CMK (cell line): Measurements from ENCODE around the gene CD209.
"Not testable (repeated sequence)": the region's sequence is repeated elsewhere in the genome, so short reads cannot be mapped to it uniquely, and the experiment has no call there.

Experiments
- DNase-seq: peaks from one replicate; pipeline ENCODE4 v3.0.0-alpha.2; 2010; ENCODE audit warnings: low read depth

Gene CD209

GRCh38 chr19:7746903-7747884 is at the start of gene CD209:
CD209 (minus strand) TSS chr19:7747534; CDS start chr19:7747511, 23 bp downstream.
- DNase-seq = no peak

GRCh38 chr19:7795555-7796161 is 48.3 kb upstream of the CD209 start:
- no peak for DNase-seq

DNA sequence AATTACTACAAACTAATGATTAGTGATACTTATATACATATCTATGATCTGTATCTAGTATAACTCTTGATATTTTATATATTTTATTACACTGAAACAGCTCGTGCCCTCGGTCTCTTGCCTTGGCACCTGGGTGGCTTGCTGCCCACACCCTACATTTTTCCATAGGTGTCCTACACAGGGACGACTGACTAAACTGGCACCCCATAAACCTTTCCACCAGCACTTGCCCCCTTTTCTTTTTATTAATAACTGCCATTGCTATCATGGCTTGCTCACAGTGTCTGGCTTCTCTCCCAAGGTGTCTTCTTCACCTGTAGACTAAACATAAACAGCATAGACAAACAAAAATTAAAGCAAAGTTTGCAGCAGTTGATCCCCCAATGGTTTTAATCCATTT is 46.2 kb upstream of the CD209 start:
- no peak for DNase-seq

DNA sequence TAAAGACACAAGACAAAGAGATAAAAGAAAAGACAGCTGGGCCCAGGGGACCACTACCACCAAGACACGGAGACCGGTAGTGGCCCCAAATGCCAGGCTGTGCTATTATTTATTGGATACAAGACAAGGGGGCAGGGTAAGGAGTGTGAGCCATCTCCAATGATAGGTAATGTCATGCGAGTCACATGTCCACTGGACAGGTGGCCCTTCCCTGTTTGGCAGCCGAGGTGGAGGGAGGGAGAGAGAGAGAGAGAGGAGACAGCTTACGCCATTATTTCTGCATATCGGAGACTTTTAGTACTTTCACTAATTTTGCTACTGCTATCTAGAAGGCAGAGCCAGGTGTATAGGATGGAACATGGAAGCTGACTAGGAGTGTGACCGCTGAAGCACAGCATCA is 45.4 kb upstream of the CD209 start:
- not testable (repeated sequence) for DNase-seq

DNA sequence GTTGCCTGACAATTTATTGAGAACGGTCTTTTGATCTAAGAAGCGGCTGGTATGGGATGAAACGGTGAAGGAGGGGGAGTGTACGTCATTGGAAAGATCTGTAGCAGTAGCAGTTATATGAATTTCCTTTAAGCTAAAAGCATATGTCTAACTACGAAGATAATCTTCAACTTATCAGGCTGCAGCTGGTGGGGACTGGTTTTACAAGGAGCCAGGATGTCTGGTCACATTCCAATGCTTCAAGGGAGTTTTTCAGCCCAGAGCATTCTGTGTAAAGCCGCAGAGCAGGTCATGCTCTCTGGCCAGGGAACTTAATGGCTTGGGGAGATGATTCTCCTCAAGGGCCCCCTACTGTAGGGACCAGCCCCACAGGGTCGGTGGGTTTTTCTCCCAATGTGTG is 44.9 kb upstream of the CD209 start:
- no peak for DNase-seq

- DNase-seq = no peak
Measured at GRCh38 chr19:7790416-7790815, 43.1 kb upstream of the CD209 start.

- DNase-seq = no peak
Measured at GRCh38 chr19:7789447-7789846, 42.1 kb upstream of the CD209 start.

DNA sequence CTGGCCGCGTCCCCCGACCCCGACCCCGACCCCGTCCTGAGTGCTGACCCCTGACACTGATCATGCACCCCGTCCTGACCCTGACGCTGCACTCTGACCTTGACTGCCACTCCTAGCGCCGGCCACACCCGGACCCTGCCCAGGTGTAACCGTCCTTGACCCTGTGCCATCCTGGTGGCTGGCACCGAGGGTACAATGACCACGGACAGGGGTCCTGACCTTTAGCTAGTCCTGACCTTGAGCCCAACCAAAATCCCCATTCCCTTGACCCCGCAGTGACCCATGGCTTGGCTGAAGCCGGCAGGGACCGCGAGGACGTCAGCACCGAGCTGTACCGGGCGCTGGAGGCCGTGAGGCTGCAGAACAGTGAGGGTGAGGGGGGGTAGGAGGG is 41.6 kb upstream of the CD209 start:
- DNase-seq = no peak

DNA sequence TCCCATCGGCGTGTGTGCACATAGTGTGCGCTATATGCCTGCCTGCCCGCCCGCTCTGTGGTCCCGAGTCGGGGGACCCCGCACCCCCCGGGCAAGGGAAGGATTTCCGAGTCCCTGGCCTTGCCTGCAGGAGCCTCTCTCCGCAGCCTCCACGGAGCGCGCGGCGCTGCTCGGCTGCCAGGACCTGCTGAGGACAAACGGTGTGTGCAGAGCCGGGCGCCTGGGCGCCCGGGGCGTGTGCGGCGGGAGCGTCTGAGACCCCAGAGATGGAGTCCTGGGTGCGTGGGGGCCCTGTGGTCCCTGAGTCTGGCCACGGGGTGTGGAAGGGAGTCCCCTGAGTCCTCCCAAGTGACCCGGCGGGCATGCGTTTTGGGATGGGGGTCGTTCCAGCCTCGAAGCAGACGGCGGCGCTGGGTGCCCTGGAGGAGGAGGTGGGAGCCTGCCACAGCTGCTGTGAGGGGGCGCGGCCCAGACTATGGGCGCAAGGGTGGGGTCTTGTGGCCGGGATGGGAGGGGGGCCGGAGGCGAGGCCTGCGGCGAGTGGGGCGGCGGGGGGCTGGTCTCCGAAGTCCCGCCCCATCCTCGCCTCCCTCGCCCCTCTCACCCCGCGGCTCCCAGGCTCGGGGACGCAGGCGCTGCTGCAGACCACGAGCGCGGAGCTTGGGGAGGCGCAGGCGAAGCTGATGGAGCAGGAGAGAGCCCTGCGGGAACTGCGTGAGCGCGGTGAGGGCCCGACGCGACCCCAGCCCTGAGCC is 41.0 kb upstream of the CD209 start:
- no peak for DNase-seq

DNA sequence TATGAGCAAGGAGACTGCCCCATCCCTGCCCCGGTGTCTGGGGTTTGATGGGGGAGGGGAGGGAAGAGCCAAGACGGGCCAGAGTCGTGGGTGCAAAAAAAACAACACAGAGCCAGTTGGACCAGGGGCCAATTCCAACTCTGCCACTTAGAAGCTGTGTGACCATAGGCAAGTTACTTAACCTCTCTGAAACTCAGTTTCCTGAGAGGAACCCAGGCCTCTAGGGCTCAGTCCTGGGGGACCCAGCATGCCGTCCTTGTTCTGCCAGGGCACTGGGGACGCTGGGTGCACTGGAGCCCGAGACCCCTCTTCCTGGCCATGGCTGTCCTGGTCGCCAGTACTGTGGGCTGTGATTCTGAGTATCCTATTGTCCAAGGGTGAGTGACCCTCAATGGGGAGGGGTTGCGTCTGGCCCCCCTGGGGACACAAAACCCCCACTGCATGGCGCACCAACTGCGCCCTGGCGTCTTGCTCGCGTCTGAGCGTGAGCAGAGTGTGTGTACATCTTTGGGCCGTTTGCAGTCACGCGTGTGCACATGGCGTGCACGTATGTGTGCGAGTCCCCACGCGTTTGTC is 40.4 kb upstream of the CD209 start:
- no peak for DNase-seq

DNA sequence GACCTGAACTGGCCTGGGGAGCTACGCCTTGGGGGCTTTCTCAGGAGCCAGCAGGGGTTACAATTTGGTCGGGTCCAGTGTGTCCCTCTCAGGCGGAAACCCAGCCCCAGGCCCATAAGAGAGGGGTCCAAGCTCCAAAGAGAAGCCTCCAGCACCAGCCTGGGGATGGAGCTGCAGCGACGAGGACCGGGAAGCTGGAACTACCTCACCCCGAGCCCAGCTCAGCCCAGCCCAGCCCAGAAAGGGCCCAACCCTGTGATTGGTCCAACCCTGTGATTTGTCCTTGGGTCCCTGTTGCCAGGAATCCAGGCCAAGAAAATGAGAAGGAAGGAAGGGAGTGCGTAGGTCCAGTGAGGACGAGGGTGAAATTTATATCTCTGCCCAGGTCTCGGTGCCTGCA is 39.8 kb upstream of the CD209 start:
- DNase-seq = no peak

DNA sequence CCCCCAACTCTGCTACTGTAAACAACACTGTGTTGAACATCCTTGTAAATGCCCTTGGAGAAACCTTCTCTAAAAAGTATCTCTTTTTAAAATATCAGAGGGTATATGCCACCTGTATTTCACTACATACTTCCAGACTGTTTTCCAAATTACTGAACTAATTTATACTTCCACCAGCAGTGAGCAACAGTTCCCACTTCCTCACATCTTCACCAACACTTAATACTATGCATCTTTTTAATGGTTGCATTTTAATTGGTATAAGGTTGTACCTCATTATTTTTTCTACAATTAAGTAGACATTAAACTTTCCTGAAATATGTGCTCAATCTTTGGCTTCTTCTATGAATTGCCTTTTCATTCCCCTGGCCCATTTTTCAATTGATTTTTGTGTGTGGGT is 37.5 kb upstream of the CD209 start:
- DNase-seq = no peak

GRCh38 chr19:7783991-7784423 is 36.7 kb upstream of the CD209 start:
- no peak for DNase-seq

DNA sequence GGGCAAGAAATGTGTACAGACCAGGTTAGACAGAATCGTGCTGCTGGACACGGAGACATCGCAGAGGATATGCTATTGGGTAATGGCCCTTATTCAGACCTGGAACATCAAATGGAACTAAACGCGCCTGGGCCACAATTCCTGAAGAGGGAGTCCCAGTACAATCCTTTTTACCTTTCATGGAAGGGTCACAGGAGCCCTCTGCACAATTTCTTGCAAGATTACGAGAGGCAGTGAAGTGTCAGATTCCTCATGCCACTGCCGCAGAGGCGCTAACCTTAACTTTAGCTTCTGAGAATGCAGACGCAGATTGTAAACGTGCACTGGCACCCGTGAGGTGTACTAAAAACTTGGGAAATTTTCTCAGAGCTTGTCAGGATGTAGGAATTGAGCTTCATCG is 33.8 kb upstream of the CD209 start:
- no peak for DNase-seq

- no peak for DNase-seq
Measured at GRCh38 chr19:7779631-7780486, 32.5 kb upstream of the CD209 start.

GRCh38 chr19:7778081-7778480 is 30.7 kb upstream of the CD209 start:
- DNase-seq = no peak

DNA sequence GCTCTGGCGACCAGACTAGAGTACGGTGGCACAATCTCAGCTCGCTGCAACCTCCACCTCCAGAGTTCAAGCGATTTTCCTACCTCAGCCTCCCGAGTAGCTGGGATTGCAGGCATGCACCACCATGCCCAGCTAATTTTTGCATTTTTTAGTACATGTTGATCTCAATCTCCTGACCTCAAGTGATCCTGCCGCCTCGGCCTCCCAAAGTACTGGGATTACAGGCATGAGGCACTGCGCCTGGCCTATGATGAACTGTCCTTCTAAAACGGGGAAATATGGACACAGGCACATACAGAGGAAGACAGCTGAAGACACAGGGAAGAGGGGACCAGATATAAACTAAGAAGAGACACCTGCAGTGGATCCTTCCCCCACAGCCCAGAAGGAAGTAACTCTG is 28.4 kb upstream of the CD209 start:
- no peak for DNase-seq

DNA sequence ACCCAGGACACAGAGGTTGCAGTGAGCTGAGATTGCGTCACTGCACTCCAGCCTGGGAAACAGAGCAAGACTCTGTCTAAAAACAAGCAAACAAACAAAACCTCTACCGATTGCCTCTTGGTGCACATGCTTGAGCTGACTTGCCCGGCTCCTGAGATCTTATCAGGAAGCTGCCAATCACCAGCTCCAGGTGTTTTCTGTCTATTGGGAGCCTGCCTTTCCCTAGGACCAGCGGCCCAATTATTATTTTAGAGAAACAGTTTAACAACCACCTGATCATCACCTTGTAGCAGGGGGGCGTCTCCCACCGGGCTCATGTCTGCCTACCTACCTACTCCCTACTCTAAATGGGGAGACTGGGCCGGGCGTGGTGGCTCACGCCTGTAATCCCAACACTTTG is 26.5 kb upstream of the CD209 start:
- DNase-seq = no peak

GRCh38 chr19:7772752-7773291 is 25.5 kb upstream of the CD209 start:
- DNase-seq = no peak

DNA sequence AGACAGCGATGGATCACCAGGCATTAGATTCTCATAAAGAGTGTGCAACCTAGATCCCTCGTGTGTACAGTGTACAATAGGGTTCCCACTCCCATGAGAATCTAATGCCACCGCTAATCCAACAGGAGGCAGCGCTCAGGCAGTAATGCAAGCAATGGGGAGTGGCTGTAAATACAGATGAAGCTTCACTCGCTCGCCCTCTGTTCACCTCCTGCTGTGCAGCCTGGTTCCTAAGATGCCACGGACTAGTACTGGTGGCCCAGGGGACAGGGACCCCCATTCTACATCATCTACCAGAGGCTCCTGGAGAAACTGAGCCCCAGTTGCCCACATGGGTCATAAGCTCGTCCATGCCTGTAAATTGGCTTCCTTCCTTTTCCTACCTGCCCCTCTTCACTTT is 23.7 kb upstream of the CD209 start:
- no peak for DNase-seq

- no peak for DNase-seq
Measured at GRCh38 chr19:7769171-7769570, 21.8 kb upstream of the CD209 start.
